DMS153 treated with DMSO at 0.1 percent for 48 hours (cell line): ENCODE data around the gene SCOC.

ENCODE experiments used
- DNase-seq: peaks from one replicate; lab custom pipeline; 2025; ENCODE audit not compliant: unreplicated experiment; lab: John Stamatoyannopoulos, UW

The SCOC gene

GRCh38 chr4:140373328-140374129, at the start of gene SCOC:
Gene SCOC (plus strand): TSS chr4:140373646. CDS start chr4:140379171, 5,525 bp downstream.
- peak; percentile 93 for DNase-seq

- peak; percentile 30 for DNase-seq
Measured at GRCh38 chr4:140326395-140326993, 47.0 kb upstream of the SCOC start.

- DNase-seq, result peak; percentile 26
Measured at GRCh38 chr4:140330311-140330900, 43.0 kb upstream of the SCOC start.

GRCh38 chr4:140331245-140331644, 42.2 kb upstream of the SCOC start:
- DNase-seq, result no peak

- no peak for DNase-seq
Measured at GRCh38 chr4:140331876-140332275, 41.6 kb upstream of the SCOC start.

- DNase-seq, result no peak
Measured at GRCh38 chr4:140332734-140333133, 40.7 kb upstream of the SCOC start.

- DNase-seq, result no peak
Measured at GRCh38 chr4:140333523-140333922, 39.9 kb upstream of the SCOC start.

GRCh38 chr4:140335076-140335475, 38.4 kb upstream of the SCOC start:
- no peak for DNase-seq

- DNase-seq, result no peak
Measured at GRCh38 chr4:140336730-140337129, 36.7 kb upstream of the SCOC start.

GRCh38 chr4:140342620-140343019, 30.8 kb upstream of the SCOC start:
- DNase-seq, result no peak

- DNase-seq, result no peak
Measured at GRCh38 chr4:140343303-140343702, 30.1 kb upstream of the SCOC start.

- DNase-seq, result no peak
Measured at GRCh38 chr4:140344101-140344500, 29.3 kb upstream of the SCOC start.

- DNase-seq, result no peak
Measured at GRCh38 chr4:140344621-140345020, 28.8 kb upstream of the SCOC start.

GRCh38 chr4:140346136-140346535, 27.3 kb upstream of the SCOC start:
- no peak for DNase-seq

- DNase-seq, result no peak
Measured at GRCh38 chr4:140349816-140350215, 23.6 kb upstream of the SCOC start.

GRCh38 chr4:140351093-140352075, 22.1 kb upstream of the SCOC start:
- DNase-seq, result no peak

GRCh38 chr4:140353786-140354185, 19.7 kb upstream of the SCOC start:
- DNase-seq, result no peak

GRCh38 chr4:140355288-140355687, 18.2 kb upstream of the SCOC start:
- DNase-seq, result no peak

- DNase-seq, result no peak
Measured at GRCh38 chr4:140357868-140358267, 15.6 kb upstream of the SCOC start.

- no peak for DNase-seq
Measured at GRCh38 chr4:140358281-140358680, 15.2 kb upstream of the SCOC start.
